ENCODE results near the gene TXN2.
"Not testable (repeated sequence)": the region's sequence is repeated elsewhere in the genome, so short reads cannot be mapped to it uniquely, and the experiment has no call there.

The TXN2 gene

DNA sequence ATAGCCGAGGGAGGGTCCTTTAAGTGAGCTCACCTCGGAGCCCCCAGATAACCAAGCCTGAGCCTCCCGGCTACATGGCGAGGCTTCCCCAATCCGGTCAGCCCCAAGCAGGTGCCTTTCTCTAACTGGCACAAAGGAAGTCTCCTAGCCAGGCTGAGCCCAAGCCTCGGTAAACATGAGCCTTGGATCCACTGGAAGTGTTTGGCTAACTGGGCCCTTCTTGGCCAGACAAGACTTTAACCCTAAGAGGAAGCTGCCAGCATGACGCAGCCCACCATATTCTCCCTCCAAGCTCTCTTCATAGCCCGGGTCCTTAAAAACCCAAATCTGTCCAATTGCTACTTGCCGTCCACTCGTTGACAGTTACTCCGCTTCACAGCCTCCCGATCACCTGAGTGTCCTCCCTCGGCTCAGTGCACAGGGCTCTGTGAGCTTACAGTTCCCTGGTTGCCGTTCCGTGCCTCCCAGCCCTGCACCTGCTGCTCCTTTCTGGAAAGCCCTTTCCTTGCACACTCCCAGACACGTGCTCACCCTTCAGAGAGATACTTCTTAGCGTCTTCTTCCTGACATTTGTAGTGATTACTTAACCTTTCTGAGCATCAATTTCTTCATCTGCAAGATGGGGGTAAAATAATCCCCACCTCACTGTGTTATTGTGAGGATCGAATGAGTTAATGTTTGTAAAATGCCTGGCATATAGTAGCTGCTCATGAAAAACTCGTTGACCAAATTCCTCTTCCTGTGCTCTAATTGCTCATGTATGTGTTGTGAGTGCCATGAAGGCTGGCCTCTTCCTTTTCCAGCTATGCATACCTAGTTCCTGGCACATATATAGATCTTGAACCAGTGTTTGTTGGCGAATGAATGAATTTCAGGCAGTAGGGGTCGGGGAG lies 25.6 kb downstream of the TXN2 start:
- no peak for DNase-seq
- CTCF ChIA-PET, result interaction anchor here (1.0 kb wide), 2 partner anchors 14 to 170 kb away, joined by 3 read pairs; no protein-coding TSS in a partner anchor
- Mint-ChIP-seq H3K4me1 (peaks cover 63% of the 10 kb centered on the region), H3K36me3 (peaks cover 1% of the 10 kb centered on the region), H3K4me3 (peak overlapping the region; percentile 25), H3K27me3 (no peaks in the 10 kb centered on the region), H3K27ac (peak overlapping the region; percentile 90), H3K9me3 (no peaks in the 10 kb centered on the region)

DNA sequence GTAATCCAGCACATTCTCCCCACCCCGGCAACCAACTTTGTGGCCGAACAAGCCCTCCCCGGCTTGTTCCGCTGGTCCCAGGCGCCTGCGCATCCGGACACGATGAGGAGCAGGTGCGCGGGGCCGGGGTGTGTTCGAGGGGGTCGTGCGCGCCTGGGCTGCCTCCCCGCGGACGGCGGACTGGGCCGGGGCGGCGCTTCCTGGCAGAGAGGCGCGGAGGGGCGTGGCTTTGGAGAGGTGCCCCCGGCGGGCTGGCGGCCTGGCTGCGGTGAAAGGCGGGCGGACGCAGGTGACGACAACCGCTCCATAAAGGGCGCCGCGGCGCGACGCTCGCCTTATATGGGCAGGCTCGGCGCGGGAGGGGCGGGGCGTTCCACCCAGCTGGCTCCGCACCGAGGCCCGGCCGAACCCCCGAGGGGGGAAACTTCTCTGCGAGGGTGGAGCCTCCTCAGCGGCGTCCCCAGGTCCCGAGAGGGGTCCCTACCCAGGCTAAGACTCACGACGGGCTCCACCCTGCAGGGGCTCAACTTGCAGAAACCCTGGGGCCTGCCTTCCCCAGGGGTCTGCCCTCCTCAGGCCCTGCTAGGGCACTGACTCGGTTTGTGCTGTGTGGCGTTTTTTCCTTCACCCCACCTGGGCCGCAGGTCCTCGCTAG lies 26.4 kb downstream of the TXN2 start:
- CTCF ChIA-PET, result interaction anchor here (1.0 to 1.2 kb wide), 2 partner anchors 122 to 169 kb away, joined by 3 read pairs; no protein-coding TSS in a partner anchor
- Mint-ChIP-seq H3K9me3 (no peaks in the 10 kb centered on the region), H3K4me1 (peaks cover 67% of the 10 kb centered on the region), H3K27ac (peak overlapping the region; percentile 90), H3K36me3 (peaks cover 1% of the 10 kb centered on the region), H3K27me3 (no peaks in the 10 kb centered on the region), H3K4me3 (peak overlapping the region; percentile 73)
- DNase-seq, result peak; percentile 98

DNA sequence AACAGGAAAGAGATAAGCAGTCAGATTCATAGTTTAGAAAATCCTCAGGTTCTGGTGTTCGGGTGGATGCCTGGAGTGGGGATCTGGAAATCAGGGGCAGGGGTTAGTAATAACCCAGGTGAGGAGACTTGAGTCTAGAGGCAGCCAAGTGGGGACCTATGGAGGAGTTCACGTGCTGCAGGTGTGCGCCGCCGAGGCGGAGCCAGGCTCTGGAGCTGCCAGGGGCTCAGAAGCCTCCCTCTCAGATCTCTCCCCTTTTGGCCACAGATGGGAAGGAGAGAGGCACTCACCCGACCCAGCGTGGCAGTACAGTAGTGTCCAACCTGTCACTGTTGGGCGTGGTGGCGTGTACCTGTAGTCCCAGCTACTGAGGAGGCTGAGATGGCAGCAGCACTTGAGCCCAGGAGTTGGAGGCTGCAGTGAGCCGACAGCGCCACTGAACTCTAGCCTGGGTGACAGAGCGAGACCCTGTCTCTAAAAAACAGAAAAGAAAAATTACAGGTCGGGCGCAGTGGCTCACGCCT lies 27.5 kb downstream of the TXN2 start:
- no peak for DNase-seq
- H3K27me3 Mint-ChIP-seq, result no peaks in the 10 kb centered on the region
- peaks cover 1% of the 10 kb centered on the region for H3K36me3 Mint-ChIP-seq
- peak overlapping the region; percentile 90 for H3K27ac Mint-ChIP-seq
- no peaks in the 10 kb centered on the region for H3K9me3 Mint-ChIP-seq
- peaks cover 71% of the 10 kb centered on the region for H3K4me1 Mint-ChIP-seq
- CTCF ChIA-PET, result interaction anchor here (1.2 kb wide), 1 partner anchor 121 kb away, joined by 3 read pairs; no protein-coding TSS in a partner anchor
- H3K4me3 Mint-ChIP-seq, result peak overlapping the region; percentile 73

DNA sequence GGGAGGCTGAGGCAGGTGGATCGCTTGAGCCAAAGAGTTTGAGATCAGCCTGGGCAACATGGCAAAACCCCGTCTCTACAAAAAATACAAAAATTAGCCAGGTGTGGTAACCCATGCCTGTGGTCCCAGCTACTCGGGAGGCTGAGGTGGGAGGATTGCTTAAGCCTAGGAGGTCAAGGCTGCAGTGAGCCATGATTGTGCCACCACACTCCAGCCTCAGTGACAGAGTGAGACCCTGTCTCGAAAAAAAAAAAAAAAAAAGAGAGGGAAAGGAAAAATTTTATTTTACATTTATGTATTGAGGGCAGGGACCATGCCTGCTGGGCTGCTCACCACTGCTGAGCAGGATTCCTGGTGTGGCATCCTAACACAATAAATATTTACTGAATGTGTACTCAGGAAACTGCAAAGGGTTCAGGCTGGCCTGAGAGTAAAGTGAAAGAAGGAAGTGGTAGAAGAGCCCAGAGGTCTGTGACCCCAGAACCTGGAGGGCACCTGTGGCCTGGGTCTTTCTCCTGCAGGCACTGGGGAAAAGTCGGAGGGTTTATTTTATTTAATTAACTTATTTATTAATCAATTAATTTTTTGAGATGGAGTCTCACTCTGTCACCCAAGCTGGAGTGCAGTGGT lies 28.3 kb downstream of the TXN2 start:
- not testable (repeated sequence) for H3K36me3 Mint-ChIP-seq, DNase-seq, H3K9me3 Mint-ChIP-seq, H3K27me3 Mint-ChIP-seq
- Mint-ChIP-seq H3K4me3 (peak overlapping the region; percentile 73), H3K4me1 (peaks cover 73% of the 10 kb centered on the region), H3K27ac (peak overlapping the region; percentile 97)
- CTCF ChIA-PET, result interaction anchor here (0.7 kb wide), 1 partner anchor 18 kb away, joined by 4 read pairs; no protein-coding TSS in a partner anchor

DNA sequence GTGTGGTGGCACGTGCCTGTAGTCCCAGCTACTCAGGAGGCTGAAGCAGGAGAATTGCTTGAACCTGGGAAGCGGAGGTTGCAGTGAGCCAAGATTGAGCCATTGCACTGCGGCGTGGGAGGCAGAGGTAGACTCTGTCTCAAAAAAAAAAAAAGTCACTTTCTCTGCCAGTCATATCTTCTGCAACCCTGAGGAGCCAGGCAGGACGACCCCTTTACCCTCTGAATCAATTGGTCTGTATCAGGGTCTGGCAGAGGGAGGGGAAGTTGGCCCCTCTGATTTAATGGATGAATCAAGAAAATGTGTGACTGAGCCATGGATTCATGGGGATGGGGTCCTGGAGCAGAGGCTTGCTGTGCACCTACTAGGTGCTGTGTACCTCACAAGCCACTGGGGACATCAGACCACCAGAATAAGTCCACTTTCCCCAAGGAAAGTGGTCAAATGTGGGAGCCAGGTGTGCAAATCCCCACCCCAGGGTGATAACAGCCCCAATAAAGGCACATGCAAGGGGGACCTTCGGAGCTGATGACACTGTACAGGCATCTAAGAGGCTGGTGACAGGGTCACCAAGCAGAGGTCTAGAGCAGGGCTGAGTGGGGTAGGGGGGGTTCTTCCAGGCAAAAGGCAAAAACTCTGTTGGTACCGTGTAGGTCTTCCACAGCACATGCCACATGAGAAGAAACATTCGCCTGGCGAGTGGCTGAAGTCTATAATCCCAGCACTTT lies 29.0 kb downstream of the TXN2 start:
- peak overlapping the region; percentile 97 for H3K27ac Mint-ChIP-seq
- no peaks in the 10 kb centered on the region for H3K9me3 Mint-ChIP-seq
- peaks cover 1% of the 10 kb centered on the region for H3K36me3 Mint-ChIP-seq
- peaks cover 73% of the 10 kb centered on the region for H3K4me1 Mint-ChIP-seq
- no peak for DNase-seq
- no peaks in the 10 kb centered on the region for H3K27me3 Mint-ChIP-seq
- H3K4me3 Mint-ChIP-seq, result peak overlapping the region; percentile 73
- CTCF ChIA-PET, result interaction anchor here (0.7 kb wide), 1 partner anchor 17 kb away, joined by 4 read pairs; no protein-coding TSS in a partner anchor

DNA sequence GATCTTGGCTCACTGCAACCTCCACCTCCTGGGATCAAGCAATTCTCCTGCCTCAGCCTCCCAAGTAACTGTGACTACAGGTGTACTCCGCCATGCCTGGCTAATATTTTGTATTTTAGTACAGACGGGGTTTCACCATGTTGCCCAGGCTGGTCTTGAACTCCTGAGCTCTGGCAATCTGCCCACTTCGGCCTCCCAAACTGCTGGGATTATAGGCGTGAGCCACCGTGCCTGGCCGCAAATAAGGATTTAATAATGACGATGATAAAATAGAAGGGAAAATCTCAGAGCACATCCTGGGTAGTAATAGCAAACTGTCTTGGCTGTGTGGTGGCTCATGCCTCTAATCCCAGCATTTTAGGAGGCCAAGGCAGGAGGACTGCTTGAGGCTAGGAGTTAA lies 30.5 kb downstream of the TXN2 start:
- not testable (repeated sequence) for H3K36me3 Mint-ChIP-seq, H3K9me3 Mint-ChIP-seq, H3K4me3 Mint-ChIP-seq, H3K27me3 Mint-ChIP-seq, DNase-seq
- peaks cover 72% of the 10 kb centered on the region for H3K4me1 Mint-ChIP-seq
- H3K27ac Mint-ChIP-seq, result peak overlapping the region; percentile 97
- CTCF ChIA-PET, result interaction anchor here (0.9 to 1.1 kb wide), 3 partner anchors 8 to 15 kb away, joined by 3 read pairs; no protein-coding TSS in a partner anchor

DNA sequence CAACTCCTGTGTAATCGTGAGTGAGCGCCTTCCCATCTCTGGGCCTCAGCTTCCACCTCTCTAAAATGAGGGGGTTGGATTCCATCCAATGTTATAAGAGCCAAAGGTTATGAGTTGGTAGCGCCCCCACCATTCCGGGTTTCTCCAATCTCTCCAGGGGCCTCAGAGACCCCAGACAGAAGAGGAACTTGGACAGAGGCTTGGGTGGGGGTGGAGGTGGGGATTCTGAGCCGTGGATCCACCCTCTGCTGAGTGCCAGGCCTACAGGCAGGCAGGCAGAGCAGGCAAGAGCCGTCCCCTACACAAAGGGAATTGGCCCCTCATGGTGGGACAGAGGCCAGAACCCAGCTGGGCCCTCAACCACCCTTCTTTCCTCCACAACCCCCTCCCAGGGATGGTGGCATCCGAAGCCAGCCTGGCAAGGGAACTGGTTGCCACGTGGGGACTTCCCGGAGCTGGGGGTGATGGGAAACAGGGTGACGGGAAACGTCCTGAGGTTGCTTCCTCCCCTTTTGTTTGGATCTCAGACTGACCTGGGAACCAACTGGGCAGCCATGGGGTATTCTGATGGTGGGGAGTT lies 31.8 kb downstream of the TXN2 start:
- Mint-ChIP-seq H3K27me3 (peaks cover 4% of the 10 kb centered on the region), H3K4me1 (peaks cover 73% of the 10 kb centered on the region), H3K4me3 (no peak overlapping the region), H3K36me3 (peaks cover 1% of the 10 kb centered on the region), H3K9me3 (no peaks in the 10 kb centered on the region), H3K27ac (peak overlapping the region; percentile 55)
- CTCF ChIA-PET, result interaction anchor here (1.1 kb wide), 1 partner anchor 12 kb away, joined by 3 read pairs; no protein-coding TSS in a partner anchor
- DNase-seq, result no peak

DNA sequence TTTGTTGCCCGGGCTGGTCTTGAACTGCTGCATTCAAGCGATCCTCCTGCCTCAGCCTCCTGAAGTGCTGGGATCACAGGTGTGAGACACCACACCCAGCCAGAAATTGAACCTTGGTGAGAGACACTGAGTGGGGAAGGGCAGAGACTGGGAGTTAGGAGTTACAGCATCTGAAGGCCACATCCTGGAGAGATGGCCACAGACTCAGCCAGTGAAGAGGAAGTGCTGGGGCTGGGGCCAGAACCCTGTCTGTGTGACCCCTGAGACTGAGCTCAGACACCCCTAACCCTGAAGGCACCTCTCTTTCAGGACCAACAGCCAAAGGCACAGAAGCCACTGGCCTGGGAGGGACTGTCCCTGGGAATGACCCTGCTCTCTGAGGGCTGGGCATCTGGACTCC lies 33.8 kb downstream of the TXN2 start:
- peaks cover 4% of the 10 kb centered on the region for H3K27me3 Mint-ChIP-seq
- CTCF ChIA-PET, result no interaction called here
- H3K27ac Mint-ChIP-seq, result no peak overlapping the region
- H3K36me3 Mint-ChIP-seq, result no peaks in the 10 kb centered on the region
- no peak overlapping the region for H3K4me3 Mint-ChIP-seq
- peaks cover 69% of the 10 kb centered on the region for H3K4me1 Mint-ChIP-seq
- H3K9me3 Mint-ChIP-seq, result no peaks in the 10 kb centered on the region
- no peak for DNase-seq

DNA sequence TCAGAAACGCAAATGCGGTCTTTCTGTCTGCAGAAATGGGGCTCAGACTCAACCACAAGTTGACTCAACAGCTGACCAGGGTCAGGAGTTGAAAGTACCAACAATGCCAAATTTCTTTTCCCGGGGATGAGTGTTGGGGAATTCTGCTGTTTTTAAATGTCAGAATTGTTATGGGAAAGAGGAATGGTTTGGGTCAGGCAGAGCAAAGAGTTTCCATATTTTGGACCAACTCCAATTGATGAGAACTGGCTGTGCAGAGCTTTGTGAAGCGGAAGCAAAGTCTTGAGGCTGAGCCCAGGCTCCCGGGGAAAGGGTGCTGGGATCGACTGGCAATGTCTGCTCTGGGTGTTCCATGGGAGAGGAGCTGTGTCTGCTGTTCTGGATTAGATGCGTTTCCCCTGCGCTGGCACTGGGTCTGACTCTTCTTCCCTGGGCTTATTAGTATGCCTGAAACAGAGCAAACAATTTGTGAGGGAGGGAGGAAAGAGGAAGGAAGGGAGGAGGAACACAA lies 36.2 kb downstream of the TXN2 start:
- no peaks in the 10 kb centered on the region for H3K36me3 Mint-ChIP-seq
- DNase-seq, result no peak
- H3K27me3 Mint-ChIP-seq, result peaks cover 4% of the 10 kb centered on the region
- no peak overlapping the region for H3K27ac Mint-ChIP-seq
- CTCF ChIA-PET, result interaction anchor here (1.7 kb wide), 1 partner anchor 10 kb away, joined by 5 read pairs; no protein-coding TSS in a partner anchor
- H3K4me3 Mint-ChIP-seq, result no peak overlapping the region
- peaks cover 48% of the 10 kb centered on the region for H3K4me1 Mint-ChIP-seq
- H3K9me3 Mint-ChIP-seq, result no peaks in the 10 kb centered on the region

DNA sequence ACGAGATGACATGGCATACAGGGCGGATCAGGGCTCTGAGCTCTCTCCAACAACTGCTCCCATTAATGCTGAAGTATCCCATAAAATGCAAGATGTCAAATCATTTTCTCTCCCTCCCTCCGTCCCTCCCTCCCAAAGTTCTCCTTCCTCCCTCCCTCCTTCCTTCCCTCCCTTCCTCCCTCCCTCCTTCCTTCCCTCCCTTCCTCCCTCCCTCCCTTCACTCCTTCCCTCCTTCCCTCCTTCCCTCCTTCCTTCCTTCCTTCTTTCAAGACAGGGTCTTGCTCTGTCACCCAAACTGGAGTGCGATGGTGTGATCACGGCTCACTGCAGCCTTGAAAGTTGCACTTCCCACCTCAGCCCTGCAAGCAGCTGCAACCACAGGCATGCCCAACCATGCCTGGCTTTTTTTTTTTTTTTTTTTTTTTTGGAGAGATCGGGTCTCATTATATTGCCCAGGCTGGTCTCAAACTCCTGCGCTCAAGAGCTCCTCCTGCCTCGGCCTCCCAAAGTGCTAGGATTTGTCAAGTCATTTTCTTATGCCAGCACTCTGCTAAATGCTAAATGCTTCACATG lies 38.2 kb downstream of the TXN2 start:
- H3K27ac Mint-ChIP-seq, result no peak overlapping the region
- H3K4me1 Mint-ChIP-seq, result peaks cover 49% of the 10 kb centered on the region
- CTCF ChIA-PET, result interaction anchor here (0.6 to 1.3 kb wide), 2 partner anchors 8 to 66 kb away, joined by 3 read pairs; no protein-coding TSS in a partner anchor
- H3K4me3 Mint-ChIP-seq, result no peak overlapping the region
- no peaks in the 10 kb centered on the region for H3K9me3 Mint-ChIP-seq
- peaks cover 4% of the 10 kb centered on the region for H3K27me3 Mint-ChIP-seq
- H3K36me3 Mint-ChIP-seq, result no peaks in the 10 kb centered on the region
- no peak for DNase-seq

DNA sequence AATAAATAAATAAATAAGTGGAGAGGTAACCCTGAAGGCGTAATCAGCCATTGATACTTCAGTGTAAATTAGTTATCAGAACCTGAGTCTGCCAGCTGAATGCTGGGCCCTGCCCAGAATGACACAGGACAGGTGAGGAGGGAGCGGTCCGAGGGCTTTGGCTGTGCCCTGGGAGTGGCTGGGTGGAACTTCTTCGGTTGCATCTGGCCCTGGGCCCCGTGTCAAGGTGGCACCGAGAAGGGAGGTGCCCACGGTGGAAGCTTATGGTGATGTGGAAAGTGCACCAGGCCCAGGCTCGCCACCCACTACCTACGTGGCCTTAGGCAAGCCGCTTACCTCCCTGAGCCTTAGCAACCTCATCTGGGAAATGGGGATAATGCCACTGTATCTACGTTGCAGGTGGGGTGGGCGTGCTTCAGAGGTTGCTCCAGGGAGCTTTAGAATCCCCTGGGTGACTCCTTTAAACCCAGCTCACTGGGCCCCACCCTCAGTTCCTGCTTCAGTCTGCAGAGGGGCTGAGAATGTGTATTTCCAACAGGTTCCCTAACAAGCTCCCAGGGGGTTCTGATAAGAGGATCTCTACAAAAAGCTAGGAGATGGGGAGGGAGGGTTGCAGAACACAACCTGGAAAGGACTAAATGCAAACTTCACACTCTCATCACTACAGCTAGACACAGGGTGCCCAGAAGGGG lies 38.8 kb downstream of the TXN2 start:
- Mint-ChIP-seq H3K4me1 (peaks cover 48% of the 10 kb centered on the region), H3K9me3 (no peaks in the 10 kb centered on the region), H3K27me3 (peaks cover 4% of the 10 kb centered on the region), H3K27ac (no peak overlapping the region), H3K4me3 (no peak overlapping the region), H3K36me3 (no peaks in the 10 kb centered on the region)
- DNase-seq, result no peak
- CTCF ChIA-PET, result interaction anchor here (0.6 to 1.3 kb wide), 2 partner anchors 9 to 65 kb away, joined by 3 read pairs; no protein-coding TSS in a partner anchor

DNA sequence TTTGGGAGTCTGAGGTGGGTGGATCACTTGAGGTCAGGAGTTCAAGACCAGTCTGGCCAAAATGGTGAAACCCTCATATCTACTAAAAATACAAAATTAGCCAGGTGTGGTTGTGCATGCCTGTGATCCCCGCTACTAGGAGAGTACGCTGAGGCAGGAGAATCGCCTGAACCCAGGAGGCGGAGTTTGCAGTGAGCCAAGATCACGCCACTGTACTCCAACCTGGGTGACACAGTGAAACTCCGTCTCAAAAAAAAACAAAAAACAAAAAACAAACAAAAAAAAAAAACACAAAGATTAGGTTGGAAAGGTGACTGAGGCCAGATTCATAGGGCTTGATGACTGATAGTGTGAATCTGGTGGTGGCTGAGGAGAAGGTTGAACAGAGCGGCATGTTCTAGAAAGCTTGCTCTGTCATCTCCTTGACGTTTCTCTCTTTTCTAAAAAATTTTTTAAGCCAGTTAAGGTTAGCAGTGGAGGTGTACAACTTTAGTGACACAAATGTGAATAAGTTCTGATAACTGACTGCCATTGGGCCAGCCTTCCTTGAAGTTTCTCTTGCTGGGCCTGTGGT lies 40.9 kb downstream of the TXN2 start:
- Mint-ChIP-seq H3K36me3 (no peaks in the 10 kb centered on the region), H3K9me3 (no peaks in the 10 kb centered on the region), H3K4me1 (peaks cover 52% of the 10 kb centered on the region), H3K4me3 (no peak overlapping the region), H3K27me3 (peaks cover 5% of the 10 kb centered on the region), H3K27ac (no peak overlapping the region)
- CTCF ChIA-PET, result no interaction called here
- no peak for DNase-seq
